Effector memory CD8-positive, alpha-beta T cell (primary cell): ENCODE data around the gene NUPR2.
A peak's percentile ranks its signal among the peaks of the same experiment; 100 is the strongest.
"Not testable (repeated sequence)": the region's sequence is repeated elsewhere in the genome, so short reads cannot be mapped to it uniquely, and the experiment has no call there.

Source experiments
- ATAC-seq: fragments of 150-1000 bp; cut with Tn5 transposase; replicated peaks from 2 replicates; pipeline ENCODE4 v1.10.0; 2021; ENCODE audit warnings: mild to moderate bottlenecking, moderate library complexity
- DNase-seq, 3 experiments: peaks; one replicate each; pipeline ENCODE4 v3.0.0; 2021
- H3K27ac Mint-ChIP-seq, 2 donors: one replicate each; pipeline ENCODE4 v1.8.0; 2022; ENCODE audit warnings: mild to moderate bottlenecking in 2 of 2, mixed read lengths in 2 of 2, moderate library complexity in 2 of 2
- H3K27me3 Mint-ChIP-seq, 2 donors: one replicate each; pipeline ENCODE4 v1.8.0; 2022; ENCODE audit warnings: mixed read lengths in 2 of 2
- H3K36me3 Mint-ChIP-seq: one replicate; pipeline ENCODE4 v1.8.0; 2022; ENCODE audit warnings: mild to moderate bottlenecking, moderate library complexity, mixed read lengths; ENCODE audit not compliant: insufficient read depth
- H3K4me1 Mint-ChIP-seq, 2 donors: one replicate each; pipeline ENCODE4 v1.8.0; 2022; ENCODE audit warnings: low read depth in 2 of 2, mixed read lengths in 2 of 2
- H3K4me3 Mint-ChIP-seq, 2 donors: one replicate each; pipeline ENCODE4 v1.8.0; 2022; ENCODE audit warnings: mild to moderate bottlenecking in 2 of 2, mixed read lengths in 2 of 2, moderate library complexity in 2 of 2
- H3K9me3 Mint-ChIP-seq, 2 donors: one replicate each; pipeline ENCODE4 v1.8.0; 2022; ENCODE audit warnings: mixed read lengths in 2 of 2

The NUPR2 gene

DNA sequence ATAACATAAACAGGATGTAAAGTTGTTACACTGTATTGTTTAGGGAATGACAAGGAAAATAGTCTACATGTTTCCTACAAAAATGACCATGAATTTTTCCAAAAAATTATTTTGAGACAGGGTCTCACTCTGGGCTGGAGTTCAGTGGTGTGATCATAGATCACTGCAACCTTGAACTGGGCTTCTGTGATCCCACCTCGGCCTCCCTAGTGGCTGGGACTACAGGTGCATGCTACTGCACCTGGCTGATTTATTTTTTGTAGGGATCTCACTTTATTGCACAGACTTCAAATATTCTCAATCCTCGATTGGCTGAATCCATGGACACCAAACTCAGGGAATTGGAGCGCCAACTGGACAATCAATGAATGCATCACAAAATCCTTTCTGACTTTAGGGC lies 16.6 kb downstream of the NUPR2 start:
- Mint-ChIP-seq H3K9me3 (no peaks in the 10 kb centered on the region), H3K27me3 (no peaks in the 10 kb centered on the region), H3K27ac (peak overlapping the region in 1 of 2 donors; percentile 49), H3K4me3 (no peak overlapping the region), H3K36me3 (peaks cover 71% of the 10 kb centered on the region), H3K4me1 (peaks cover 2 to 9% of the 10 kb centered on the region in 2 donors)
- ATAC-seq, result no peak
- DNase-seq, result no peak

DNA sequence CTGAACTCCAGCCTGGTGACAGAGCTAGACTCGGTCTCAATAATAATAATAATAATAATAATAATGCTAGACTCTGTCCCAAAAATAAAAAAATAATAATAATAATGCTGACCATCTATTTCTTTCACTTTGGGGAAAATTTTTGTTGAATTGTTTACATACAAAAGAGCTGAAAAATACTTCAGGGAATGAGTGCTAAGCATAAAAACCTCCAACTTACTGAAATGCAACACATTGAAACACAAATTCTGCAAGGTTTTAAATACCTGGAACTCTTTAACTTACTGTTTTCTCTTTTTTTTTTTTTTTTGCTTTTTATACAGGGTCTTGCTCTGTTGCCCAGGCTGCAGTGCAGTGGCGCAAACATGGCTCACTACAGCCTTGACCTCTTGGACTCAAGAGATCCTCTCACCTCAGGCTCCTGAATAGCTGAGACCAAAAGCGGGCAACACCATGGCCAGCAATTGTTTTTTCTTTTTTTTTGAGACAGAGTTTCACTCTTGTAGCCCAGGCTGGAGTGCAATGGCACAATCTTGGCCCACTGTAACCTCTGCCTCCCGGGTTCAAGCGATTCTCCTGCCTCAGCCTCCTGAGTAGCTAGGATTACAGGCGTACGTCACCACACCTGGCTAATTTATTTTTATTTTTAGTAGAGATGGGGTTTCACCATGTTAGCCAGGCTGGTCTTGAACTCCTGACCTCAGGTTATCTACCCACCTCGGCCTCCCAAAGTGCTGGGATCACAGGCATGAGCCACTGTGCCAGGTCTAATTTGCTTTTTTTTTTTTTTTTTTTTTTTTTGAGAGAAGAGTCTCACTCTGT lies 17.8 kb downstream of the NUPR2 start:
- H3K9me3 Mint-ChIP-seq, ATAC-seq, H3K27me3 Mint-ChIP-seq, H3K4me1 Mint-ChIP-seq, H3K27ac Mint-ChIP-seq, DNase-seq, H3K4me3 Mint-ChIP-seq: not testable (repeated sequence)
- H3K36me3 Mint-ChIP-seq, result peaks cover 65% of the 10 kb centered on the region

- peak overlapping the region in 1 of 2 donors; percentile 5 for H3K27ac Mint-ChIP-seq
- no peaks in the 10 kb centered on the region for H3K27me3 Mint-ChIP-seq
- no peaks in the 10 kb centered on the region for H3K9me3 Mint-ChIP-seq
- DNase-seq (no peak), ATAC-seq (no peak)
- peaks cover 0 to 9% of the 10 kb centered on the region in 2 donors for H3K4me1 Mint-ChIP-seq
- no peak overlapping the region for H3K4me3 Mint-ChIP-seq
- H3K36me3 Mint-ChIP-seq, result peaks cover 58% of the 10 kb centered on the region
Measured at GRCh38 chr7:56097700-56098099, 18.5 kb downstream of the NUPR2 start.

- Mint-ChIP-seq H3K27ac (no peak within 1 kb of the TSS), H3K9me3 (no peaks in the 10 kb centered on the region), H3K4me1 (no peaks in the 10 kb centered on the region), H3K27me3 (no peaks in the 10 kb centered on the region), H3K36me3 (peaks cover 23% of the 10 kb centered on the region), H3K4me3 (no peak within 1 kb of the TSS)
- no peak for DNase-seq
- no peak for ATAC-seq
Measured at GRCh38 chr7:56092789-56093531, 23.3 kb downstream of the NUPR2 start, which contains the start of gene PHKG1. PHKG1 (minus strand) TSS chr7:56092952; CDS start chr7:56088941, 4,011 bp downstream.

DNA sequence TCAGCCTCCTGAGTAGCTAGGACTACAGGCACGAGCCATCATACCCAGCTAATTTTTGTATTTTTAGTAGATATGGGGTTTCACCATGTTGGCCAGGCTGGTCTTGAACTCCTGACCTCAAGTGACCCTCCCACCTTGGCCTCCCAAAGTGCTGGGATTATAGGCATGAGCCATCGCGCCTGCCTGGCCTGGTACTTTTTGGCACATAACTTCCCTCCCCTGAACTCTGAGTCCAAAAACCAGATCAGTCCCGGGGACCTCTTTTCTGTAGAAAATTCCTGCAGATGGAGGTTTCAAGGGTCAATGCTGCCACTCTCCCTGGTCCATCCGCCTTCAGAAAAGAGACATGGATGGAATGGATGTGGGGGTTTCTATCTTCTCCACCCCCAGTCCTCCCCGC lies 23.8 kb downstream of the NUPR2 start:
- H3K36me3 Mint-ChIP-seq, result peaks cover 25% of the 10 kb centered on the region
- not testable (repeated sequence) for H3K27me3 Mint-ChIP-seq, ATAC-seq, DNase-seq, H3K4me1 Mint-ChIP-seq, H3K27ac Mint-ChIP-seq, H3K9me3 Mint-ChIP-seq, H3K4me3 Mint-ChIP-seq

DNA sequence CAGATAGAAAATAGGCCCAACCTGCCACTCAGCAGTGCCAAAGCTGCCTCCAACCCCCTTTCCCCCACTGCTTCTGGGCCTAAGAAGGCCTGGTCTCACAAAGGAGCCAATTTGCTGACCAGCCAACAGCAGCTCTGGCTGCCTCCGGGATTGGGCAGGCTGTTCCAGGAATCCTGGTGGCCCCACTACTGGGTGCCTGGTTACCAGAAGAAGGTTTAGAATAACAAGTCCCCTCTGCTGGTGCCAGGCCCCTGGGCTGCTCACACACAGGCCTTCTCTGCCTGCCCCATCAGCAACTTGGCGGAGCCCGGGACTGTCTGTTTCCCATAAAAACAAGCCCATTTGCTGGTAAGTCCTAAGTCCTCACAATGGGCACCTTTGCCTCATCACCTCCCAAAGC lies 24.6 kb downstream of the NUPR2 start:
- Mint-ChIP-seq H3K4me1 (no peaks in the 10 kb centered on the region), H3K9me3 (no peaks in the 10 kb centered on the region), H3K36me3 (peaks cover 23% of the 10 kb centered on the region), H3K27ac (no peak overlapping the region), H3K4me3 (no peak overlapping the region), H3K27me3 (no peaks in the 10 kb centered on the region)
- DNase-seq (no peak), ATAC-seq (no peak)

- Mint-ChIP-seq H3K9me3 (no peaks in the 10 kb centered on the region), H3K27ac (no peak overlapping the region), H3K4me1 (no peaks in the 10 kb centered on the region), H3K4me3 (no peak overlapping the region), H3K36me3 (peaks cover 29% of the 10 kb centered on the region), H3K27me3 (no peaks in the 10 kb centered on the region)
- no peak for ATAC-seq
- no peak for DNase-seq
Measured at GRCh38 chr7:56087445-56087844, 28.8 kb downstream of the NUPR2 start.

DNA sequence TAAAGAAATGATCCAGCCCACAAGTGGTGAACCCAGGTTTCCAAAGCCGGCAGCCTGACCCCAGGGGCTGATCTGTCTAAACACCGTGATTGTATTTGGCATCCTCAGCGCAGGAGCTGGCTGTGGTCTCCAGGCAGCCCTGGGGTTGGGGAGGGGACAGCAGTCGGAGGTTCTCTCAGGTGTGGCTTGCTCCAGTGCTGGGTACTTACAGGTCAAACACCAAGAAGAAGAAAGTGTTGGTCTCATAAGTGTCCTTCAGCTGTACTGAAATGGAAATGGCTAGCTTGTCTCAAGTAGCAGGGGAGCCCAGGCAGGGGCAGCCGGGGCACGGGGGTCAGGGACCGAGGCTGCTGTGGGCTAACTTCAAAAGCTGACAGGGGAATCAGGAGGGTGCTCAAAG lies 29.5 kb downstream of the NUPR2 start:
- no peak overlapping the region for H3K4me3 Mint-ChIP-seq
- H3K9me3 Mint-ChIP-seq, result no peaks in the 10 kb centered on the region

DNA sequence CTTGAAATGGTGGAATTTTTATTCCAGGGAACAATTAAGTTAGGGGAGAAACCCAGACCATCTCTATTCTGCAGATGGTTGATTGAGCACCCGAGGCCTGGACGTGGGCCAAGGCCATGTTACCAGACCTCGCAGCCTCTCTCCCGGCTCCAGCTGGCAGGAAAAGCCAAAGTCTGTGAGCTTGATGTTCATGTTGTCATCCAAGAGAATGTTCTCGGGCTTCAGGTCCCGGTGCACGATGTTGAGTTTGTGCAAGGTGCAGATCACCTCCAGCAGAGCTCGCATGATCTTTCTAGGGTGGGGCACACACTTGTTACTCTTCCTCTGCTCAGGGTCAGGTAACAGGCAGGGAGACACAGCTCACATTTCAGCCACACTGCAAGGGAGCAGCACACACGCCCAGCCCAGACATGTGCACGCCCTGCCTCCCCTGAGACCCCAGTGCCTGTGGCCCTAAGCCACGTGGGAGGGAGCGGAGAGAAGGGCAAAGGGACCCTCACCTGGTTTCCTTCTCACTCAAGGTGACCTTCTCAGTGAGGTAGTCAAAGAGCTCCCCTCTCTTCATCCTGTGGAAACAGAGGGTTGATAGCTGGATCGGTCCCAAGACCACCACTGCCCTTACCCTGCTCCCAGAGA lies 32.9 kb downstream of the NUPR2 start:
- no peak overlapping the region for H3K4me3 Mint-ChIP-seq
- H3K36me3 Mint-ChIP-seq, result peaks cover 31% of the 10 kb centered on the region
- ATAC-seq (no peak), DNase-seq (no peak)
- no peak overlapping the region for H3K27ac Mint-ChIP-seq
- H3K9me3 Mint-ChIP-seq, result no peaks in the 10 kb centered on the region
- no peaks in the 10 kb centered on the region for H3K27me3 Mint-ChIP-seq
- H3K4me1 Mint-ChIP-seq, result no peaks in the 10 kb centered on the region

More for the DNA sequence above, 29.5 kb downstream of the NUPR2 start:
- no peak for DNase-seq
- Mint-ChIP-seq H3K4me1 (no peaks in the 10 kb centered on the region), H3K27me3 (no peaks in the 10 kb centered on the region), H3K36me3 (peaks cover 35% of the 10 kb centered on the region), H3K27ac (peak overlapping the region in 1 of 2 donors; percentile 52)
- ATAC-seq, result no peak

DNA sequence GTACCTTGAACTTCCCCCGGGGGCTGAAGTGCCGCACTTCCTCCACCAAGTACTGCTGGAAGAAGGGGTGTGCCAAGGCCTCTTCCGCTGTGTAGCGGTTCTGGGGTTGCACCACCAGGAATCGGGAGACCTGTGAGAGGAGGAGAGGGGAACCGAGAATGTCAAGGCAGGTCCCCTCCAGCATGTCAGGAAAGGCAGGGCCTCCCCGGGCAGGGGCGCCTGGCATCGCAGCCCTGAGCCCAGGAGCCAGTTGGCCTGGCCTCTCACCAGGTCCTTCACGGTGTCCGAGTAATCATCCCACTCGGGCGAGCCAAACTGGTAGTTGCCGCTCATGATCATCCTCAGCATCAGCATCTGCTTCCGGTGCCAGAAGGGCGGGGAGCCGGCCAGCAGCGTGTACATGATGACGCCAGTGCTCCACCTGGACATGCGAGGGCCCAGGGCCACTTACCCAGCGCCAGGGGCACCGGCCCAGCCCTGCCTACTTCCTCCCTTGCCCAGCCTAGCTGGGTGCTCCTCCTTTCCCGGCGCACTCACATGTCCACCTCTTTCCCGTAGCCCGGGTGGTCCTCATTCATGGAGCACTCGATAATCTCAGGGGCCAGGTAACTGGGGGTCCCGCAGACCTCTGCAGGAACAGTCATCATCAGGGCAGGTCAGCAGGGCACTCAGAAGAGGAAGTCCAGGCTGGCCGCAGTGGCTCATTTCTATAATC lies 34.4 kb downstream of the NUPR2 start:
- no peaks in the 10 kb centered on the region for H3K27me3 Mint-ChIP-seq

GRCh38 chr7:56080726-56081435 lies 35.3 kb downstream of the NUPR2 start:
- not testable (repeated sequence) for H3K4me1 Mint-ChIP-seq, ATAC-seq, H3K27me3 Mint-ChIP-seq, H3K4me3 Mint-ChIP-seq, DNase-seq, H3K9me3 Mint-ChIP-seq, H3K27ac Mint-ChIP-seq
- peaks cover 19% of the 10 kb centered on the region for H3K36me3 Mint-ChIP-seq

More for the DNA sequence above, 34.4 kb downstream of the NUPR2 start:
- DNase-seq, result no peak
- H3K4me3 Mint-ChIP-seq, result no peak overlapping the region
- H3K9me3 Mint-ChIP-seq, result no peaks in the 10 kb centered on the region
- H3K36me3 Mint-ChIP-seq, result peaks cover 25% of the 10 kb centered on the region
- no peaks in the 10 kb centered on the region for H3K4me1 Mint-ChIP-seq
- no peak overlapping the region for H3K27ac Mint-ChIP-seq
- ATAC-seq, result no peak

DNA sequence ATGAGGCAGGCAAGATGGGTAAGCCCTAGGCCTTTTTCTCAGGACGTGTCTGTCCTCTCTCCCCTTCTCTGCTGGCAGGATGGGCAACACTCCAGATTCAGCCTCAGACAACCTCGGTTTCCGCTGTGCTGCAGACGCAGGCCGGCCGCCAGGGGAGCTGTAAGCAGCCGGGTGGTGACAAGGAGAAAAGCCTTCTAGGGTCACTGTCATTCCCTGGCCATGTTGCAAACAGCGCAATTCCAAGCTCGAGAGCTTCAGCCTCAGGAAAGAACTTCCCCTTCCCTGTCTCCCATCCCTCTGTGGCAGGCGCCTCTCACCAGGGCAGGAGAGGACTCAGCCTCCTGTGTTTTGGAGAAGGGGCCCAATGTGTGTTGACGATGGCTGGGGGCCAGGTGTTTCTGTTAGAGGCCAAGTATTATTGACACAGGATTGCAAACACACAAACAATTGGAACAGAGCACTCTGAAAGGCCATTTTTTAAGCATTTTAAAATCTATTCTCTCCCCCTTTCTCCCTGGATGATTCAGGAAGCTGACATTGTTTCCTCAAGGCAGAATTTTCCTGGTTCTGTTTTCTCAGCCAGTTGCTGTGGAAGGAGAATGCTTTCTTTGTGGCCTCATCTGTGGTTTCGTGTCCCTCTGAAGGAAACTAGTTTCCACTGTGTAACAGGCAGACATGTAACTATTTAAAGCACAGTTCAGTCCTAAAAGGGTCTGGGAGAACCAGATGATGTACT lies 36.6 kb downstream of the NUPR2 start:
- Mint-ChIP-seq H3K36me3 (peaks cover 23% of the 10 kb centered on the region), H3K4me3 (no peak overlapping the region), H3K27me3 (no peaks in the 10 kb centered on the region), H3K9me3 (no peaks in the 10 kb centered on the region), H3K4me1 (no peaks in the 10 kb centered on the region), H3K27ac (peak overlapping the region in 1 of 2 donors; percentile 84)
- ATAC-seq (no peak), DNase-seq (no peak)
